NCI-H748 (cell line): ENCODE results near the gene STN1.

Source experiments
- DNase-seq: peaks from one replicate; lab custom pipeline; 2025; ENCODE audit not compliant: unreplicated experiment; lab: John Stamatoyannopoulos, UW

STN1 gene

GRCh38 chr10:103832806-103833205 is 85.2 kb downstream of the STN1 start:
- DNase-seq = no peak
